Glutamatergic neuron (in vitro differentiated cells): ENCODE measurements around the gene PRKAA1. TPM values are rescaled to one million over a fixed set of nuclear protein-coding genes. Genes with fewer than 3 reads are reported as not detected.
"Not testable (repeated sequence)": the region's sequence is repeated elsewhere in the genome, so short reads cannot be mapped to it uniquely, and the experiment has no call there.

Source experiments
- DNase-seq: peaks from one replicate; pipeline ENCODE4 v3.0.0; 2022
- H3K27ac Mint-ChIP-seq: one replicate; pipeline ENCODE4 v1.8.0; 2020; ENCODE audit warnings: mild to moderate bottlenecking, mixed read lengths, inconsistent platforms; ENCODE audit not compliant: unreplicated experiment
- H3K27me3 Mint-ChIP-seq: one replicate; pipeline ENCODE4 v1.8.0; 2020; ENCODE audit warnings: mild to moderate bottlenecking, moderate library complexity, mixed read lengths, inconsistent platforms; ENCODE audit not compliant: unreplicated experiment
- H3K36me3 Mint-ChIP-seq: one replicate; pipeline ENCODE4 v1.8.0; 2020; ENCODE audit warnings: mild to moderate bottlenecking, mixed read lengths, inconsistent platforms; ENCODE audit not compliant: unreplicated experiment
- H3K4me1 Mint-ChIP-seq: one replicate; pipeline ENCODE4 v1.8.0; 2020; ENCODE audit warnings: mild to moderate bottlenecking, low read depth, mixed read lengths, inconsistent platforms; ENCODE audit not compliant: unreplicated experiment
- H3K4me3 Mint-ChIP-seq: one replicate; pipeline ENCODE4 v1.8.0; 2020; ENCODE audit warnings: mild to moderate bottlenecking, mixed read lengths, inconsistent platforms; ENCODE audit not compliant: unreplicated experiment
- H3K9me3 Mint-ChIP-seq: one replicate; pipeline ENCODE4 v1.8.0; 2020; ENCODE audit warnings: mild to moderate bottlenecking, moderate library complexity, mixed read lengths, inconsistent platforms; ENCODE audit not compliant: unreplicated experiment
- CTCF ChIP-seq: fragments of 200-600 bp; sonication (generic); IDR thresholded peaks from one replicate; pipeline ENCODE4 v1.5.0; 2021; ENCODE audit not compliant: partially characterized antibody, unreplicated experiment
- total RNA-seq: library from RNA; stranded (reverse); fragmentation: NEBNext Ultra II Directional; extraction: Animal tissue kit (Norgen Biotek cat#: 25700); gene quantifications from one replicate; pipeline ENCODE4 v1.2.1, GENCODE V29; 2021; ENCODE audit not compliant: unreplicated experiment

Gene PRKAA1
- total RNA-seq, 1 donor from 2014 or later = 49.0 TPM

GRCh38 chr5:40720069-40720468 lies 78.1 kb downstream of the PRKAA1 start:
- no peak for DNase-seq
- no peak overlapping the region for H3K4me3 Mint-ChIP-seq
- peaks cover 22% of the 10 kb centered on the region for H3K36me3 Mint-ChIP-seq
- H3K27ac Mint-ChIP-seq = no peak overlapping the region
- no peak for TF ChIP-seq CTCF
- peaks cover 4% of the 10 kb centered on the region for H3K9me3 Mint-ChIP-seq
- peaks cover 2% of the 10 kb centered on the region for H3K27me3 Mint-ChIP-seq
- H3K4me1 Mint-ChIP-seq = no peaks in the 10 kb centered on the region

- no peak for DNase-seq
- H3K4me3 Mint-ChIP-seq = no peak overlapping the region
- no peak overlapping the region for H3K27ac Mint-ChIP-seq
- no peak for TF ChIP-seq CTCF
- H3K9me3 Mint-ChIP-seq = peaks cover 4% of the 10 kb centered on the region
- peaks cover 21% of the 10 kb centered on the region for H3K36me3 Mint-ChIP-seq
- no peaks in the 10 kb centered on the region for H3K4me1 Mint-ChIP-seq
- peaks cover 2% of the 10 kb centered on the region for H3K27me3 Mint-ChIP-seq
Measured at GRCh38 chr5:40717281-40717680, 80.9 kb downstream of the PRKAA1 start.

- Mint-ChIP-seq H3K4me3 (no peak overlapping the region), H3K4me1 (no peaks in the 10 kb centered on the region), H3K36me3 (peaks cover 18% of the 10 kb centered on the region), H3K9me3 (peaks cover 1% of the 10 kb centered on the region), H3K27me3 (peaks cover 1% of the 10 kb centered on the region), H3K27ac (no peak overlapping the region)
- no peak for TF ChIP-seq CTCF
- no peak for DNase-seq
Measured at GRCh38 chr5:40716590-40716989, 81.6 kb downstream of the PRKAA1 start.

- H3K27me3 Mint-ChIP-seq = no peaks in the 10 kb centered on the region
- no peak for TF ChIP-seq CTCF
- H3K4me1 Mint-ChIP-seq = no peaks in the 10 kb centered on the region
- no peak overlapping the region for H3K4me3 Mint-ChIP-seq
- H3K27ac Mint-ChIP-seq = peak overlapping the region; percentile 12
- H3K9me3 Mint-ChIP-seq = no peaks in the 10 kb centered on the region
- no peak for DNase-seq
- peaks cover 12% of the 10 kb centered on the region for H3K36me3 Mint-ChIP-seq
Measured at GRCh38 chr5:40716000-40716399, 82.2 kb downstream of the PRKAA1 start.

- Mint-ChIP-seq H3K4me1 (no peaks in the 10 kb centered on the region), H3K27ac (no peak overlapping the region), H3K9me3 (no peaks in the 10 kb centered on the region), H3K27me3 (no peaks in the 10 kb centered on the region), H3K4me3 (no peak overlapping the region), H3K36me3 (no peaks in the 10 kb centered on the region)
- no peak for DNase-seq
- no peak for TF ChIP-seq CTCF
Measured at GRCh38 chr5:40714001-40714400, 84.2 kb downstream of the PRKAA1 start.

- H3K27ac Mint-ChIP-seq, DNase-seq, H3K4me1 Mint-ChIP-seq, H3K4me3 Mint-ChIP-seq, H3K9me3 Mint-ChIP-seq, H3K36me3 Mint-ChIP-seq, H3K27me3 Mint-ChIP-seq: not testable (repeated sequence)
Measured at GRCh38 chr5:40710575-40710974, 87.6 kb downstream of the PRKAA1 start.
